SIG-M5 treated with dmso at 0.1 percent for 504 hours (cell line): ENCODE measurements around the gene TMEM178B.

ENCODE experiments used
- DNase-seq: peaks from one replicate; lab custom pipeline; 2025; ENCODE audit not compliant: unreplicated experiment; lab: John Stamatoyannopoulos, UW

Gene TMEM178B

GRCh38 chr7:141218941-141219340 is 145.1 kb downstream of the TMEM178B start:
- DNase-seq, result no peak

GRCh38 chr7:141220263-141220880 is 146.5 kb downstream of the TMEM178B start:
- DNase-seq, result no peak

- DNase-seq, result no peak
Observed at GRCh38 chr7:141221007-141221612, 147.2 kb downstream of the TMEM178B start.

- no peak for DNase-seq
Observed at GRCh38 chr7:141225916-141226618, 152.2 kb downstream of the TMEM178B start.

- no peak for DNase-seq
Observed at GRCh38 chr7:141227454-141227853, 153.6 kb downstream of the TMEM178B start.

- DNase-seq, result no peak
Observed at GRCh38 chr7:141228482-141228881, 154.6 kb downstream of the TMEM178B start.

GRCh38 chr7:141231018-141231792 is 157.3 kb downstream of the TMEM178B start:
- peak; percentile 7 for DNase-seq

- DNase-seq, result no peak
Observed at GRCh38 chr7:141232286-141233051, 158.6 kb downstream of the TMEM178B start.

- DNase-seq, result no peak
Observed at GRCh38 chr7:141234335-141235105, 160.7 kb downstream of the TMEM178B start.

- DNase-seq, result no peak
Observed at GRCh38 chr7:141235656-141236055, 161.8 kb downstream of the TMEM178B start.

GRCh38 chr7:141238596-141239243 is 164.9 kb downstream of the TMEM178B start:
- DNase-seq, result no peak

GRCh38 chr7:141239661-141240060 is 165.8 kb downstream of the TMEM178B start:
- no peak for DNase-seq

- no peak for DNase-seq
Observed at GRCh38 chr7:141242568-141242967, 168.7 kb downstream of the TMEM178B start.

- DNase-seq, result no peak
Observed at GRCh38 chr7:141243368-141243767, 169.5 kb downstream of the TMEM178B start.

GRCh38 chr7:141244435-141244834 is 170.6 kb downstream of the TMEM178B start:
- no peak for DNase-seq

- no peak for DNase-seq
Observed at GRCh38 chr7:141246426-141246825, 172.6 kb downstream of the TMEM178B start.

- no peak for DNase-seq
Observed at GRCh38 chr7:141251180-141251579, 177.3 kb downstream of the TMEM178B start.

- no peak for DNase-seq
Observed at GRCh38 chr7:141251957-141252356, 178.1 kb downstream of the TMEM178B start.

GRCh38 chr7:141257597-141257996 is 183.7 kb downstream of the TMEM178B start:
- DNase-seq, result no peak

- DNase-seq, result no peak
Observed at GRCh38 chr7:141258559-141258958, 184.7 kb downstream of the TMEM178B start.
